GM23338 (cell line): ENCODE data around the gene MAPK6. TPM values are rescaled to one million over a fixed set of nuclear protein-coding genes. Genes with fewer than 3 reads are reported as not detected.

ENCODE experiments used
- ATAC-seq: fragments of 200-7000 bp; cut with Tn5 transposase; 3 replicates; pipeline ENCODE4 v1.9.1; 2020
- DNase-seq: peaks from one replicate; pipeline ENCODE4 v3.0.0-alpha.2; 2015; ENCODE audit warnings: low spot score
- H2AFZ ChIP-seq: fragments of 200-600 bp; sonication (generic); 2 replicates; pipeline ENCODE4 v1.8.0; 2016; ENCODE audit warnings: antibody characterized with exemption, mild to moderate bottlenecking, moderate library complexity
- H3F3A ChIP-seq: fragments of 200-600 bp; sonication (generic); replicated peaks from 2 replicates; pipeline ENCODE4 v1.8.0; 2017; ENCODE audit warnings: antibody characterized with exemption, mixed run types, low read depth
- H3K27ac ChIP-seq: fragments of 200-600 bp; sonication (generic); 2 replicates; pipeline ENCODE4 v1.6.1; 2016; ENCODE audit warnings: low read depth
- H3K27me3 ChIP-seq: fragments of 200-600 bp; sonication (generic); 2 replicates; pipeline ENCODE4 v1.8.0; 2016; ENCODE audit warnings: mild to moderate bottlenecking, mixed run types, moderate library complexity; ENCODE audit not compliant: insufficient read depth
- H3K36me3 ChIP-seq: fragments of 200-600 bp; sonication (generic); 2 replicates; pipeline ENCODE4 v1.8.0; 2016; ENCODE audit warnings: mild to moderate bottlenecking; ENCODE audit not compliant: insufficient read depth
- H3K4me1 ChIP-seq: fragments of 200-600 bp; sonication (generic); 2 replicates; pipeline ENCODE4 v1.8.0; 2016; ENCODE audit warnings: mild to moderate bottlenecking, moderate library complexity; ENCODE audit not compliant: insufficient read depth
- H3K4me2 ChIP-seq: fragments of 200-600 bp; sonication (generic); 2 replicates; pipeline ENCODE4 v1.7.1; 2017; ENCODE audit warnings: mixed run types
- H3K4me3 ChIP-seq: fragments of 200-600 bp; sonication (generic); 2 replicates; pipeline ENCODE4 v1.6.1; 2016; ENCODE audit warnings: mixed run types
- H3K79me2 ChIP-seq: fragments of 200-600 bp; sonication (generic); replicated peaks from 2 replicates; pipeline ENCODE4 v1.8.0; 2017; ENCODE audit warnings: mild to moderate bottlenecking; ENCODE audit not compliant: insufficient read depth
- H3K9me2 ChIP-seq: fragments of 200-600 bp; sonication (generic); 2 replicates; pipeline ENCODE4 v1.8.0; 2017; ENCODE audit not compliant: insufficient read depth
- H4K20me1 ChIP-seq: fragments of 200-600 bp; sonication (generic); replicated peaks from 2 replicates; pipeline ENCODE4 v1.8.0; 2017; ENCODE audit warnings: mild to moderate bottlenecking; ENCODE audit not compliant: insufficient read depth
- H3K27ac Mint-ChIP-seq: 2 replicates; pipeline ENCODE4 v1.8.0; 2020; ENCODE audit warnings: inconsistent platforms, mild to moderate bottlenecking, moderate library complexity, mixed read lengths
- H3K27me3 Mint-ChIP-seq: 3 replicates; pipeline ENCODE4 v1.8.0; 2022; ENCODE audit warnings: low read depth, mild to moderate bottlenecking, moderate library complexity, mixed read lengths, inconsistent platforms; ENCODE audit not compliant: insufficient read depth, poor library complexity
- H3K36me3 Mint-ChIP-seq: 3 replicates; pipeline ENCODE4 v1.8.0; 2021; ENCODE audit warnings: low read depth, mild to moderate bottlenecking, inconsistent platforms, moderate library complexity, mixed read lengths
- H3K4me1 Mint-ChIP-seq: 3 replicates; pipeline ENCODE4 v1.8.0; 2020; ENCODE audit warnings: mild to moderate bottlenecking, inconsistent platforms, mixed read lengths
- H3K4me3 Mint-ChIP-seq: 3 replicates; pipeline ENCODE4 v1.8.0; 2021; ENCODE audit warnings: moderate library complexity, mild to moderate bottlenecking, inconsistent platforms, mixed read lengths
- H3K9me3 Mint-ChIP-seq: 3 replicates; pipeline ENCODE4 v1.8.0; 2020; ENCODE audit warnings: moderate library complexity, mild to moderate bottlenecking, inconsistent platforms, mixed read lengths
- CREB1 ChIP-seq: fragments of 250-450 bp; sonication (Bioruptor Pico); IDR thresholded peaks from 2 replicates; pipeline ENCODE4 v1.5.0; 2020; ENCODE audit warnings: low read depth, mild to moderate bottlenecking, moderate library complexity
- EZH2 ChIP-seq: fragments of 200-600 bp; sonication (generic); IDR thresholded peaks from one replicate; pipeline ENCODE4 v1.8.0; 2017; ENCODE audit warnings: antibody characterized with exemption, mild to moderate bottlenecking, low read depth; ENCODE audit not compliant: unreplicated experiment
- EZH2phosphoT487 ChIP-seq: fragments of 200-600 bp; sonication (generic); IDR thresholded peaks from one replicate; pipeline ENCODE4 v1.8.1; 2018; ENCODE audit warnings: antibody characterized with exemption; ENCODE audit not compliant: unreplicated experiment
- JUNB ChIP-seq: IDR thresholded peaks from one replicate; pipeline ENCODE4 v1.6.1; 2016; ENCODE audit warnings: antibody characterized with exemption; ENCODE audit not compliant: unreplicated experiment
- NANOG ChIP-seq: IDR thresholded peaks from 2 replicates; pipeline ENCODE4 v1.6.1; 2016; ENCODE audit warnings: antibody characterized with exemption, borderline replicate concordance
- POLR2AphosphoS5 ChIP-seq: IDR thresholded peaks from 2 replicates; pipeline ENCODE4 v1.6.1; 2016; ENCODE audit warnings: antibody characterized with exemption, low read depth
- STAT1 ChIP-seq: IDR thresholded peaks from one replicate; pipeline ENCODE4 v1.6.1; 2016; ENCODE audit warnings: antibody characterized with exemption; ENCODE audit not compliant: unreplicated experiment
- ZNF114 ChIP-seq: fragments of 250-450 bp; sonication (Bioruptor Pico); IDR thresholded peaks from 2 replicates; pipeline ENCODE4 v1.5.0; 2020; ENCODE audit warnings: mild to moderate bottlenecking, moderate library complexity
- ZNF331 ChIP-seq: fragments of 250-450 bp; sonication (Bioruptor Pico); IDR thresholded peaks from 2 replicates; pipeline ENCODE4 v1.5.0; 2020; ENCODE audit warnings: low read depth, mild to moderate bottlenecking, moderate library complexity
- polyA plus RNA-seq: library from polyadenylated mRNA; unstranded; fragments of >200 nt; fragmentation: Nextera tagmentation; extraction: Ambion mirVana; gene quantifications from 2 replicates; pipeline ENCODE4 v1.2.1, GENCODE V29; 2016
- total RNA-seq: library from RNA; depleted of rRNA; stranded (reverse); fragments of >200 nt; shearing (Covaris generic); gene quantifications from 2 replicates; pipeline ENCODE4 v1.2.3, GENCODE V29; 2014
- TF ChIP-seq, protein P1 (sequence below), 2 experiments: fragments of 200-600 bp in 1 of 2; sonication (generic) in 1 of 2; conservative IDR thresholded peaks; 2 replicates each; pipeline versions ENCODE4 v1.5.1 to v1.6.1; 2016 to 2017; ENCODE audit warnings: antibody characterized with exemption in 2 of 2, low read depth in 2 of 2, mild to moderate bottlenecking in 2 of 2, moderate library complexity in 1 of 2
- TF ChIP-seq, protein P2 (sequence below): IDR thresholded peaks from 2 replicates; pipeline ENCODE4 v1.6.1; 2016; ENCODE audit warnings: antibody characterized with exemption
- TF ChIP-seq, protein P3 (sequence below): fragments of 250-450 bp; sonication (Bioruptor Pico); IDR thresholded peaks from 2 replicates; pipeline ENCODE4 v1.5.0; 2020; ENCODE audit warnings: mild to moderate bottlenecking, moderate library complexity
- TF ChIP-seq, protein P4 (sequence below): IDR thresholded peaks from one replicate; pipeline ENCODE4 v1.6.1; 2018; ENCODE audit warnings: antibody characterized with exemption; ENCODE audit not compliant: unreplicated experiment

MAPK6 gene
- total and polyA plus RNA-seq, 2 experiments from 2014 or later, result 40.9 to 92.3 TPM

DNA sequence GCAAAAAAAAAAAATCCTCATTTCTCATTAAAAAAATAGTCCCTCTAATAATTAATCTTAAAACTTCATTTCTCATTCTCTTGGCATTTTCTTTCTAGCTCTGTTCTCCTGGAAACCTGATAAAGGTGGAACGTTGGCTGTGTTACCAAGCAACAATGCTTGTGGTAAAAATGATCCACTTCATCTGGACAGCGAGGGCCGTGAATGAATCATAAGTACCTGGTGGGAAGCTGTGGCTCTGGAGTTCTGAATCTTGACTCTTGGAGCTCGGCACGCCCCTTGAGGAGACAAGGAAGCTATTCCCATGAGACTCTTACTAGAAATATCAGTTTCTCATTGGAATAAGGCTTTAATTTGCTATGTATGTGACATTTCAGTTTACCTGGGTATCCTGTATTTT is 61.0 kb downstream of the MAPK6 start:
- Mint-ChIP-seq H3K36me3 (no peaks in the 10 kb centered on the region), H3K4me3 (no peak overlapping the region), H3K9me3 (no peaks in the 10 kb centered on the region; the same call in 2 of the 3 replicates), H3K4me1 (peaks cover 7% of the 10 kb centered on the region), H3K27ac (no peak overlapping the region), H3K27me3 (peaks cover 2% of the 10 kb centered on the region)
- no peaks in the 10 kb centered on the region for H3K9me2 ChIP-seq
- no peaks in the 10 kb centered on the region for H3K36me3 ChIP-seq
- no peak for ATAC-seq
- H3F3A ChIP-seq, result no peaks in the 10 kb centered on the region
- no peak for TF ChIP-seq EZH2
- no peak for TF ChIP-seq ZNF331
- TF ChIP-seq EZH2phosphoT487, result no peak
- no peak for TF ChIP-seq ZNF114 (CRISPR knock-in tag)
- TF ChIP-seq, protein P1, sequence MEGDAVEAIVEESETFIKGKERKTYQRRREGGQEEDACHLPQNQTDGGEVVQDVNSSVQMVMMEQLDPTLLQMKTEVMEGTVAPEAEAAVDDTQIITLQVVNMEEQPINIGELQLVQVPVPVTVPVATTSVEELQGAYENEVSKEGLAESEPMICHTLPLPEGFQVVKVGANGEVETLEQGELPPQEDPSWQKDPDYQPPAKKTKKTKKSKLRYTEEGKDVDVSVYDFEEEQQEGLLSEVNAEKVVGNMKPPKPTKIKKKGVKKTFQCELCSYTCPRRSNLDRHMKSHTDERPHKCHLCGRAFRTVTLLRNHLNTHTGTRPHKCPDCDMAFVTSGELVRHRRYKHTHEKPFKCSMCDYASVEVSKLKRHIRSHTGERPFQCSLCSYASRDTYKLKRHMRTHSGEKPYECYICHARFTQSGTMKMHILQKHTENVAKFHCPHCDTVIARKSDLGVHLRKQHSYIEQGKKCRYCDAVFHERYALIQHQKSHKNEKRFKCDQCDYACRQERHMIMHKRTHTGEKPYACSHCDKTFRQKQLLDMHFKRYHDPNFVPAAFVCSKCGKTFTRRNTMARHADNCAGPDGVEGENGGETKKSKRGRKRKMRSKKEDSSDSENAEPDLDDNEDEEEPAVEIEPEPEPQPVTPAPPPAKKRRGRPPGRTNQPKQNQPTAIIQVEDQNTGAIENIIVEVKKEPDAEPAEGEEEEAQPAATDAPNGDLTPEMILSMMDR (conservative IDR thresholded peaks at IDR 0.05; ENCODE audit: low read depth in 2 of 2), result no peak
- no peak for TF ChIP-seq JUNB
- TF ChIP-seq, protein P2, sequence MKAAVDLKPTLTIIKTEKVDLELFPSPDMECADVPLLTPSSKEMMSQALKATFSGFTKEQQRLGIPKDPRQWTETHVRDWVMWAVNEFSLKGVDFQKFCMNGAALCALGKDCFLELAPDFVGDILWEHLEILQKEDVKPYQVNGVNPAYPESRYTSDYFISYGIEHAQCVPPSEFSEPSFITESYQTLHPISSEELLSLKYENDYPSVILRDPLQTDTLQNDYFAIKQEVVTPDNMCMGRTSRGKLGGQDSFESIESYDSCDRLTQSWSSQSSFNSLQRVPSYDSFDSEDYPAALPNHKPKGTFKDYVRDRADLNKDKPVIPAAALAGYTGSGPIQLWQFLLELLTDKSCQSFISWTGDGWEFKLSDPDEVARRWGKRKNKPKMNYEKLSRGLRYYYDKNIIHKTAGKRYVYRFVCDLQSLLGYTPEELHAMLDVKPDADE, result no peak
- TF ChIP-seq CREB1, result no peak
- TF ChIP-seq, protein P3, sequence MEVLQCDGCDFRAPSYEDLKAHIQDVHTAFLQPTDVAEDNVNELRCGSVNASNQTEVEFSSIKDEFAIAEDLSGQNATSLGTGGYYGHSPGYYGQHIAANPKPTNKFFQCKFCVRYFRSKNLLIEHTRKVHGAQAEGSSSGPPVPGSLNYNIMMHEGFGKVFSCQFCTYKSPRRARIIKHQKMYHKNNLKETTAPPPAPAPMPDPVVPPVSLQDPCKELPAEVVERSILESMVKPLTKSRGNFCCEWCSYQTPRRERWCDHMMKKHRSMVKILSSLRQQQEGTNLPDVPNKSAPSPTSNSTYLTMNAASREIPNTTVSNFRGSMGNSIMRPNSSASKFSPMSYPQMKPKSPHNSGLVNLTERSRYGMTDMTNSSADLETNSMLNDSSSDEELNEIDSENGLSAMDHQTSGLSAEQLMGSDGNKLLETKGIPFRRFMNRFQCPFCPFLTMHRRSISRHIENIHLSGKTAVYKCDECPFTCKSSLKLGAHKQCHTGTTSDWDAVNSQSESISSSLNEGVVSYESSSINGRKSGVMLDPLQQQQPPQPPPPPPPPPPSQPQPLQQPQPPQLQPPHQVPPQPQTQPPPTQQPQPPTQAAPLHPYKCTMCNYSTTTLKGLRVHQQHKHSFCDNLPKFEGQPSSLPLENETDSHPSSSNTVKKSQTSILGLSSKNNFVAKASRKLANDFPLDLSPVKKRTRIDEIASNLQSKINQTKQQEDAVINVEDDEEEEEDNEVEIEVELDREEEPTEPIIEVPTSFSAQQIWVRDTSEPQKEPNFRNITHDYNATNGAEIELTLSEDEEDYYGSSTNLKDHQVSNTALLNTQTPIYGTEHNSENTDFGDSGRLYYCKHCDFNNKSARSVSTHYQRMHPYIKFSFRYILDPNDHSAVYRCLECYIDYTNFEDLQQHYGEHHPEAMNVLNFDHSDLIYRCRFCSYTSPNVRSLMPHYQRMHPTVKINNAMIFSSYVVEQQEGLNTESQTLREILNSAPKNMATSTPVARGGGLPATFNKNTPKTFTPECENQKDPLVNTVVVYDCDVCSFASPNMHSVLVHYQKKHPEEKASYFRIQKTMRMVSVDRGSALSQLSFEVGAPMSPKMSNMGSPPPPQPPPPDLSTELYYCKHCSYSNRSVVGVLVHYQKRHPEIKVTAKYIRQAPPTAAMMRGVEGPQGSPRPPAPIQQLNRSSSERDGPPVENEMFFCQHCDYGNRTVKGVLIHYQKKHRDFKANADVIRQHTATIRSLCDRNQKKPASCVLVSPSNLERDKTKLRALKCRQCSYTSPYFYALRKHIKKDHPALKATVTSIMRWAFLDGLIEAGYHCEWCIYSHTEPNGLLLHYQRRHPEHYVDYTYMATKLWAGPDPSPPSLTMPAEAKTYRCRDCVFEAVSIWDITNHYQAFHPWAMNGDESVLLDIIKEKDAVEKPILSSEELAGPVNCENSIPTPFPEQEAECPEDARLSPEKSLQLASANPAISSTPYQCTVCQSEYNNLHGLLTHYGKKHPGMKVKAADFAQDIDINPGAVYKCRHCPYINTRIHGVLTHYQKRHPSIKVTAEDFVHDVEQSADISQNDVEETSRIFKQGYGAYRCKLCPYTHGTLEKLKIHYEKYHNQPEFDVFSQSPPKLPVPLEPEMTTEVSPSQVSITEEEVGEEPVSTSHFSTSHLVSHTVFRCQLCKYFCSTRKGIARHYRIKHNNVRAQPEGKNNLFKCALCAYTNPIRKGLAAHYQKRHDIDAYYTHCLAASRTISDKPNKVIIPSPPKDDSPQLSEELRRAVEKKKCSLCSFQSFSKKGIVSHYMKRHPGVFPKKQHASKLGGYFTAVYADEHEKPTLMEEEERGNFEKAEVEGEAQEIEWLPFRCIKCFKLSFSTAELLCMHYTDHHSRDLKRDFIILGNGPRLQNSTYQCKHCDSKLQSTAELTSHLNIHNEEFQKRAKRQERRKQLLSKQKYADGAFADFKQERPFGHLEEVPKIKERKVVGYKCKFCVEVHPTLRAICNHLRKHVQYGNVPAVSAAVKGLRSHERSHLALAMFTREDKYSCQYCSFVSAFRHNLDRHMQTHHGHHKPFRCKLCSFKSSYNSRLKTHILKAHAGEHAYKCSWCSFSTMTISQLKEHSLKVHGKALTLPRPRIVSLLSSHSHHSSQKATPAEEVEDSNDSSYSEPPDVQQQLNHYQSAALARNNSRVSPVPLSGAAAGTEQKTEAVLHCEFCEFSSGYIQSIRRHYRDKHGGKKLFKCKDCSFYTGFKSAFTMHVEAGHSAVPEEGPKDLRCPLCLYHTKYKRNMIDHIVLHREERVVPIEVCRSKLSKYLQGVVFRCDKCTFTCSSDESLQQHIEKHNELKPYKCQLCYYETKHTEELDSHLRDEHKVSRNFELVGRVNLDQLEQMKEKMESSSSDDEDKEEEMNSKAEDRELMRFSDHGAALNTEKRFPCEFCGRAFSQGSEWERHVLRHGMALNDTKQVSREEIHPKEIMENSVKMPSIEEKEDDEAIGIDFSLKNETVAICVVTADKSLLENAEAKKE (CRISPR knock-in tag), result no peak
- TF ChIP-seq, protein P4, sequence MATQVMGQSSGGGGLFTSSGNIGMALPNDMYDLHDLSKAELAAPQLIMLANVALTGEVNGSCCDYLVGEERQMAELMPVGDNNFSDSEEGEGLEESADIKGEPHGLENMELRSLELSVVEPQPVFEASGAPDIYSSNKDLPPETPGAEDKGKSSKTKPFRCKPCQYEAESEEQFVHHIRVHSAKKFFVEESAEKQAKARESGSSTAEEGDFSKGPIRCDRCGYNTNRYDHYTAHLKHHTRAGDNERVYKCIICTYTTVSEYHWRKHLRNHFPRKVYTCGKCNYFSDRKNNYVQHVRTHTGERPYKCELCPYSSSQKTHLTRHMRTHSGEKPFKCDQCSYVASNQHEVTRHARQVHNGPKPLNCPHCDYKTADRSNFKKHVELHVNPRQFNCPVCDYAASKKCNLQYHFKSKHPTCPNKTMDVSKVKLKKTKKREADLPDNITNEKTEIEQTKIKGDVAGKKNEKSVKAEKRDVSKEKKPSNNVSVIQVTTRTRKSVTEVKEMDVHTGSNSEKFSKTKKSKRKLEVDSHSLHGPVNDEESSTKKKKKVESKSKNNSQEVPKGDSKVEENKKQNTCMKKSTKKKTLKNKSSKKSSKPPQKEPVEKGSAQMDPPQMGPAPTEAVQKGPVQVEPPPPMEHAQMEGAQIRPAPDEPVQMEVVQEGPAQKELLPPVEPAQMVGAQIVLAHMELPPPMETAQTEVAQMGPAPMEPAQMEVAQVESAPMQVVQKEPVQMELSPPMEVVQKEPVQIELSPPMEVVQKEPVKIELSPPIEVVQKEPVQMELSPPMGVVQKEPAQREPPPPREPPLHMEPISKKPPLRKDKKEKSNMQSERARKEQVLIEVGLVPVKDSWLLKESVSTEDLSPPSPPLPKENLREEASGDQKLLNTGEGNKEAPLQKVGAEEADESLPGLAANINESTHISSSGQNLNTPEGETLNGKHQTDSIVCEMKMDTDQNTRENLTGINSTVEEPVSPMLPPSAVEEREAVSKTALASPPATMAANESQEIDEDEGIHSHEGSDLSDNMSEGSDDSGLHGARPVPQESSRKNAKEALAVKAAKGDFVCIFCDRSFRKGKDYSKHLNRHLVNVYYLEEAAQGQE, result no peak
- TF ChIP-seq STAT1, result no peak
- TF ChIP-seq NANOG, result no peak
- no peak for TF ChIP-seq POLR2AphosphoS5
- no peak overlapping the region for H3K4me2 ChIP-seq
- no peak overlapping the region for H3K4me3 ChIP-seq
- H3K27me3 ChIP-seq, result no peaks in the 10 kb centered on the region
- no peaks in the 10 kb centered on the region for H3K4me1 ChIP-seq
- H2AFZ ChIP-seq, result 0 out of 2 replicates have a peak overlapping the region, but pooled peaks have one; percentile 24
- no peaks in the 10 kb centered on the region for H4K20me1 ChIP-seq
- H3K27ac ChIP-seq, result no peak overlapping the region
- H3K79me2 ChIP-seq, result no peaks in the 10 kb centered on the region
- DNase-seq, result no peak
